GM12873 (cell line): ENCODE measurements around the gene RNU6-9.

Experiments used
- CTCF ChIP-seq: IDR thresholded peaks from 2 replicates; pipeline ENCODE4 v1.5.1; 2012; ENCODE audit warnings: low read depth, mild to moderate bottlenecking, moderate library complexity, low read length, control low read depth; ENCODE audit not compliant: insufficient read depth; ENCODE audit errors: missing control alignments

RNU6-9 gene

GRCh38 chr19:871446-872265 is 21.6 kb upstream of the RNU6-9 start:
- no peak for TF ChIP-seq CTCF

- TF ChIP-seq CTCF: no peak
These were observed 20.9 kb upstream of the RNU6-9 start for GRCh38 chr19:872266-872951.

- TF ChIP-seq CTCF: no peak
These were observed 20.2 kb upstream of the RNU6-9 start for GRCh38 chr19:873084-873483.

GRCh38 chr19:873561-874041 is 19.7 kb upstream of the RNU6-9 start:
- no peak for TF ChIP-seq CTCF

GRCh38 chr19:875265-875879 is 17.9 kb upstream of the RNU6-9 start:
- TF ChIP-seq CTCF: peak; percentile 7

- no peak for TF ChIP-seq CTCF
These were observed 17.2 kb upstream of the RNU6-9 start for GRCh38 chr19:876089-876488.

- no peak for TF ChIP-seq CTCF
These were observed 16.4 kb upstream of the RNU6-9 start for GRCh38 chr19:876780-877314.
